ENCODE results near the gene SPATA31D4.

DNA sequence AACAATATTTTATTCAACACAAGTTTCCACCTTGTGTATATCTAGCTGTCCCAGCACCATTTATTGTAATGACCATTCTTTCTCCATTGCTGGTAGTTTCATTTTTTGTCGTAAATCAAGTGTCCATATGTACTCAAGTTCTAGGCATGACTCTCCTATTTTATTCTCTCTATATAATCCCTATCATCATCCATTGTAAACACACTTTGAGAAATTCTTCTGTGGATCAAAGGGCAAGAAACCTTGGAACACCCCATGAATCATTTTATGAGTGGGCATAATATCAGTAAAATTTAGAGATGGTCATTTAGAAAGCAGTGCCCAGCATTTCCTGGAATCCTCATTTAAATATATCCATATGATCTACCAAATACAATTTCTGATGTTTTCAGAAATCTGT, 35.8 kb upstream of the SPATA31D4 start:
- TF ChIP-seq CTCF (IDR thresholded peaks at IDR 0.05): no peak
- no peak for TF ChIP-seq POLR2AphosphoS5 (IDR thresholded peaks at IDR 0.05)
- TF ChIP-seq EP300 (IDR thresholded peaks at IDR 0.05): no peak
